Parathyroid adenoma (tissue), 2 donors: ENCODE measurements around the gene STK17A.
A peak's percentile ranks its signal among the peaks of the same experiment; 100 is the strongest.

Experiments used
- H2AFZ ChIP-seq: fragments of 300-600 bp; sonication (generic); one replicate; pipeline ENCODE4 v1.7.0; 2017; ENCODE audit warnings: antibody characterized with exemption, mild to moderate bottlenecking
- H3K27ac ChIP-seq: fragments of 300-600 bp; sonication (generic); one replicate; pipeline ENCODE4 v1.7.0; 2017
- H3K27me3 ChIP-seq: fragments of 300-600 bp; sonication (generic); one replicate; pipeline ENCODE4 v1.7.0; 2017; ENCODE audit warnings: low read length; ENCODE audit not compliant: control insufficient read depth, insufficient read depth
- H3K36me3 ChIP-seq: fragments of 300-600 bp; sonication (generic); one replicate; pipeline ENCODE4 v1.7.0; 2017; ENCODE audit warnings: low read length; ENCODE audit not compliant: control insufficient read depth, insufficient read depth
- H3K4me1 ChIP-seq: fragments of 300-600 bp; sonication (generic); one replicate; pipeline ENCODE4 v1.7.0; 2017; ENCODE audit warnings: control low read depth
- H3K4me2 ChIP-seq: fragments of 300-600 bp; sonication (generic); one replicate; pipeline ENCODE4 v1.7.0; 2017; ENCODE audit warnings: low read length
- H3K4me3 ChIP-seq: fragments of 300-600 bp; sonication (generic); one replicate; pipeline ENCODE4 v1.7.0; 2017; ENCODE audit warnings: low read depth, low read length
- H3K79me2 ChIP-seq: fragments of 300-600 bp; sonication (generic); one replicate; pipeline ENCODE4 v1.7.0; 2017; ENCODE audit warnings: control low read depth
- H3K9ac ChIP-seq: fragments of 300-600 bp; sonication (generic); one replicate; pipeline ENCODE4 v1.7.0; 2017; ENCODE audit warnings: mild to moderate bottlenecking
- H3K9me3 ChIP-seq: fragments of 300-600 bp; sonication (generic); one replicate; pipeline ENCODE4 v1.7.0; 2017; ENCODE audit warnings: low read length; ENCODE audit not compliant: control insufficient read depth
- TF ChIP-seq, protein P1 (sequence below): fragments of 300-600 bp; sonication (generic); IDR thresholded peaks from one replicate; pipeline ENCODE4 v1.7.0; 2017; ENCODE audit warnings: antibody characterized with exemption, mild to moderate bottlenecking
- donor health status: primary hyperparathyroidism.

STK17A gene

DNA sequence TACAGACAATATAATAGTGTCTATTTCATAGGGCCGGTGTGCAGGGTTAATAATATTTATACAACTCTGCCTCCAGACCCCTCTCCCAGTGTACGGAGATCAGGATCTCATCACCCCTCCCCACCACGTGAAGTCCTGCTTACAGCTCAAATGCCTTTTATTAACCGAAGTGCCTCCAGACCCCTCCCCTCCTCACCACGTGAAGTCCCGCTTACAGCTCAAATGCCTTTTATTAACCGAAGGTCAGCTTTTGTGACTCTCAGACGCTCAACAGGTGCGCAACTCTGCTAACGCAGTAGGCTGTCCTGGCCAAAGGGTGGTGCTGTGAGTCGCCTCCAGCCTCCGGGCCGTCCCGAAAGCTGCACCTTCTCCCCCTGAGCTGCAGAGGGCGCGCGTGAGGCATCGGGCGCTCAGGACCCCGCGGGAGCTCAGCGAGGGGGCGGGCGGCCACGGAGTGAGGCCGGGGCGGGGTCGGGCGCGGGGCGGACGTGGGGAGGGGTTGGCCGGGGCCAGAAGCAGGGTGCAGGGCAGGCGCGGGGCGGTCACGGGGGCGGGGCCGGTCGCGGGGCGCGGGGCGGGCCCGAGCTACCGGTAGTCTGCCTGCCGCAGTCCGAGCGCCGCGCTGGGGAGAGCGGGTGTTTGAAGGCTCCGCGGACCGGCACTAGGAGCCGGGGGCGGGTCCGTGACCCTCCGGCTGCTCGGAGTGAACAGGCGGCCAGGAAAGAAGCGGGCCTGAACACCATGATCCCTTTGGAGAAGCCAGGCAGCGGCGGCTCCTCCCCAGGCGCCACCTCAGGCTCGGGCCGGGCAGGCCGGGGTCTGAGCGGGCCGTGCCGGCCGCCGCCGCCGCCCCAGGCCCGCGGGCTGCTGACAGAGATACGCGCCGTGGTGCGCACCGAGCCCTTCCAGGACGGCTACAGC is at the start of gene STK17A:
STK17A (plus strand) TSS at position 606 of the 921 bp plus-strand sequence; CDS start at position 742, 136 bp downstream.
- Histone ChIP-seq H3K4me3 (peak within 1 kb of the TSS; percentile 63), H3K27ac (peak within 1 kb of the TSS; percentile 62), H3K9me3 (no peaks in the 10 kb centered on the region), H3K27me3 (no peaks in the 10 kb centered on the region), H3K4me1 (no peaks in the 10 kb centered on the region), H3K4me2 (peak within 1 kb of the TSS; percentile 85), H3K36me3 (no peaks in the 10 kb centered on the region), H3K79me2 (peaks cover 2% of the 10 kb centered on the region), H3K9ac (no peak within 1 kb of the TSS), H2AFZ (peak within 1 kb of the TSS; percentile 85)
- TF ChIP-seq, protein P1, sequence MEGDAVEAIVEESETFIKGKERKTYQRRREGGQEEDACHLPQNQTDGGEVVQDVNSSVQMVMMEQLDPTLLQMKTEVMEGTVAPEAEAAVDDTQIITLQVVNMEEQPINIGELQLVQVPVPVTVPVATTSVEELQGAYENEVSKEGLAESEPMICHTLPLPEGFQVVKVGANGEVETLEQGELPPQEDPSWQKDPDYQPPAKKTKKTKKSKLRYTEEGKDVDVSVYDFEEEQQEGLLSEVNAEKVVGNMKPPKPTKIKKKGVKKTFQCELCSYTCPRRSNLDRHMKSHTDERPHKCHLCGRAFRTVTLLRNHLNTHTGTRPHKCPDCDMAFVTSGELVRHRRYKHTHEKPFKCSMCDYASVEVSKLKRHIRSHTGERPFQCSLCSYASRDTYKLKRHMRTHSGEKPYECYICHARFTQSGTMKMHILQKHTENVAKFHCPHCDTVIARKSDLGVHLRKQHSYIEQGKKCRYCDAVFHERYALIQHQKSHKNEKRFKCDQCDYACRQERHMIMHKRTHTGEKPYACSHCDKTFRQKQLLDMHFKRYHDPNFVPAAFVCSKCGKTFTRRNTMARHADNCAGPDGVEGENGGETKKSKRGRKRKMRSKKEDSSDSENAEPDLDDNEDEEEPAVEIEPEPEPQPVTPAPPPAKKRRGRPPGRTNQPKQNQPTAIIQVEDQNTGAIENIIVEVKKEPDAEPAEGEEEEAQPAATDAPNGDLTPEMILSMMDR = peak; percentile 100

DNA sequence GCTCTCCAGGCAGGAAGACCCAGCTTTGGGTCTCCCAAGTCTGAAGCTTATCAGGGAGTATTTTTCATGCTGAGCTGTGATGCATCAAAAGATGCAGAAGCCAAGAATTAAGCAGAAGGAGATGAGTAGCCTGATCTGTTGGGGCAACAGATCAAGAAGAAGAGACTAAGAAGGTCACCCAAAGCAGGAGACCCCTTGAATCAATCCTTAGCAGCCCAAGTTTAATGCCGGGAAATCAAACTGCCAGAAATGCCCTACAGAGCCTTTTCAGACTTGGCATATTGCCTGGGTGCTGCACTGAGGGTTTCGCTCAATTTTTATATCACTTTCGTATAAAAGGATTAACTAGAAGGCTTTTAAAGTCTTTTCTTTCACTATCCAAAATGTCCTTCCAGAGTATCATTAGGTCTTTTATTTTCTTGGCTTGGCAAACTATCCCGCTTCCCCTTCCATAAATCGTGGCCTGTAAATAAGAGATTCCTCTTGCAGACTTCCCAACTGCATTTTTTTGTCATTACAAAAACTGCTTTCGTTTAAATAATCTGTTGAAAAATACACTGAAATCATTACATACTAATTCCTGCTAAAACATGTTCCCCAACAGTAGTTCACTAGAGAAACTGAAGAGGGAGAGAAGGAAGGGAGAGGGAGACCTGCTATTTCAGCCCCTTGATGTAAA is 49.0 kb upstream of the STK17A start:
- no peaks in the 10 kb centered on the region for H3K79me2 ChIP-seq
- H3K4me2 ChIP-seq = no peak overlapping the region
- H3K27me3 ChIP-seq = no peaks in the 10 kb centered on the region
- H3K36me3 ChIP-seq = no peaks in the 10 kb centered on the region
- peaks cover 4% of the 10 kb centered on the region for H3K4me1 ChIP-seq
- no peak overlapping the region for H3K4me3 ChIP-seq
- no peak overlapping the region for H3K9ac ChIP-seq
- no peak overlapping the region for H2AFZ ChIP-seq
- TF ChIP-seq, protein P1 = no peak
- no peak overlapping the region for H3K27ac ChIP-seq
- H3K9me3 ChIP-seq = no peaks in the 10 kb centered on the region

- Histone ChIP-seq H3K4me2 (no peak overlapping the region), H3K36me3 (no peaks in the 10 kb centered on the region), H3K27me3 (no peaks in the 10 kb centered on the region), H3K4me1 (peaks cover 4% of the 10 kb centered on the region), H3K9me3 (no peaks in the 10 kb centered on the region), H3K79me2 (no peaks in the 10 kb centered on the region), H3K27ac (no peak overlapping the region), H2AFZ (no peak overlapping the region), H3K4me3 (no peak overlapping the region), H3K9ac (no peak overlapping the region)
- TF ChIP-seq, protein P1 = no peak
These were observed 47.9 kb upstream of the STK17A start for GRCh38 chr7:43535031-43535451.

GRCh38 chr7:43535810-43536585 is 46.9 kb upstream of the STK17A start:
- H3K9ac ChIP-seq = no peak overlapping the region
- no peak overlapping the region for H3K27ac ChIP-seq
- no peaks in the 10 kb centered on the region for H3K9me3 ChIP-seq
- peaks cover 2% of the 10 kb centered on the region for H3K4me1 ChIP-seq
- H3K4me3 ChIP-seq = no peak overlapping the region
- H3K79me2 ChIP-seq = no peaks in the 10 kb centered on the region
- H3K4me2 ChIP-seq = no peak overlapping the region
- H3K36me3 ChIP-seq = no peaks in the 10 kb centered on the region
- TF ChIP-seq, protein P1 = no peak
- H2AFZ ChIP-seq = no peak overlapping the region
- no peaks in the 10 kb centered on the region for H3K27me3 ChIP-seq
